K562 (cell line): Measurements from ENCODE around the gene EFNB3. TPM values are rescaled to one million over a fixed set of nuclear protein-coding genes. Genes with fewer than 3 reads are reported as not detected.

Experiments
- ATAC-seq: fragments of 200-7000 bp; cut with Tn5 transposase; 3 replicates; pipeline ENCODE4 v1.9.1; 2020; ENCODE audit warnings: moderate library complexity
- BruUV-seq: library from RNA; stranded (reverse); fragments of 400-500 nt; replicated peaks from 2 replicates; lab custom pipeline; 2021; lab: Mats Ljungman, UMichigan
- CTCF ChIA-PET: fragments of 300-600 bp; formaldehyde crosslinking; extraction: SDS; loops from one replicate; lab custom pipeline; 2021; ENCODE audit warnings: low intra/inter-chr PET ratio; lab: Yijun Ruan, JAX
- POLR2A ChIA-PET: fragments of 300-600, 350-650 bp; sonication (Branson Sonifier 250); formaldehyde crosslinking; extraction: SDS; loops from one replicate; lab custom pipeline; 2021; ENCODE audit warnings: antibody characterized with exemption, inconsistent platforms; lab: Yijun Ruan, JAX
- DNase-seq, 4 experiments: peaks; one replicate each; pipeline versions ENCODE4 v3.0.0 to v3.0.0-alpha.2; 2011 to 2018; ENCODE audit warnings: low spot score in 3 of 4, mixed read lengths in 3 of 4; ENCODE audit errors: extremely low read depth in 1 of 4
- FAIRE-seq: peaks from 2 replicates; lab custom pipeline; 2011; peaks lifted over from hg19 to GRCh38; lab: Jason Lieb, UNC
- H2AFZ ChIP-seq: 2 replicates; pipeline ENCODE4 v1.6.0; 2011; ENCODE audit warnings: low read depth, low read length, control low read depth, inconsistent platforms
- H3K27ac ChIP-seq: fragments of 200-600 bp; 3 replicates; pipeline ENCODE4 v1.8.0; 2011; ENCODE audit warnings: low read depth, mild to moderate bottlenecking, control low read depth, inconsistent platforms, low read length, moderate library complexity, mixed read lengths; ENCODE audit errors: extremely low read depth
- H3K27me3 ChIP-seq, 2 experiments: fragments of 300-600 bp in 1 of 2; 2 replicates in 1 of 2; 3 replicates in 1 of 2; pipeline versions ENCODE4 v1.6.0 to v1.8.0; 2011; ENCODE audit warnings: inconsistent platforms in 2 of 2, low read length in 2 of 2, mild to moderate bottlenecking in 1 of 2, mixed read lengths in 1 of 2, moderate library complexity in 1 of 2; ENCODE audit not compliant: control insufficient read depth in 2 of 2, insufficient read depth in 2 of 2
- H3K36me3 ChIP-seq: fragments of 300-600 bp; 3 replicates; pipeline ENCODE4 v1.8.0; 2011; ENCODE audit warnings: mild to moderate bottlenecking, low read length, inconsistent platforms; ENCODE audit not compliant: control insufficient read depth, insufficient read depth
- H3K4me1 ChIP-seq, 2 experiments: fragments of 200-600 bp in 1 of 2; replicated peaks in 1 of 2; 2 replicates in 1 of 2; 3 replicates in 1 of 2; pipeline versions ENCODE4 v1.5.1 to v1.8.0; 2011; ENCODE audit warnings: inconsistent platforms in 2 of 2, low read length in 2 of 2, mild to moderate bottlenecking in 1 of 2, mixed read lengths in 1 of 2, moderate library complexity in 1 of 2; ENCODE audit not compliant: control insufficient read depth in 2 of 2, insufficient read depth in 2 of 2
- H3K4me2 ChIP-seq: 2 replicates; pipeline ENCODE4 v1.6.1; 2011; ENCODE audit warnings: low read length, control low read depth, inconsistent platforms, mixed read lengths; ENCODE audit not compliant: insufficient read depth
- H3K4me3 ChIP-seq: fragments of 200-600 bp; sonication (generic), shearing (Covaris generic); 2 replicates; pipeline ENCODE4 v1.5.1; 2016; ENCODE audit warnings: control low read depth, inconsistent platforms
- H3K79me2 ChIP-seq: fragments of 200-600 bp; 3 replicates; pipeline ENCODE4 v1.8.0; 2011; ENCODE audit warnings: low read length, inconsistent platforms; ENCODE audit not compliant: control insufficient read depth, insufficient read depth
- H3K9ac ChIP-seq, 2 experiments: 2 replicates each; pipeline versions ENCODE4 v1.6.0 to v1.6.1; 2011; ENCODE audit warnings: low read depth in 2 of 2, low read length in 2 of 2, control low read depth in 1 of 2, inconsistent platforms in 1 of 2, mild to moderate bottlenecking in 1 of 2, mixed read lengths in 1 of 2; ENCODE audit not compliant: insufficient read depth in 1 of 2
- H3K9me1 ChIP-seq: one replicate; pipeline ENCODE4 v1.6.0; 2011; ENCODE audit warnings: inconsistent platforms, mild to moderate bottlenecking, low read length, moderate library complexity; ENCODE audit not compliant: control insufficient read depth, insufficient read depth
- H3K9me3 ChIP-seq: replicated peaks from 2 replicates; pipeline ENCODE4 v1.5.1; 2011; ENCODE audit warnings: low read depth, low read length, inconsistent platforms; ENCODE audit not compliant: control insufficient read depth, insufficient read depth
- H4K20me1 ChIP-seq: replicated peaks from 2 replicates; pipeline ENCODE4 v1.6.1; 2011; ENCODE audit warnings: low read length, inconsistent platforms, mixed read lengths; ENCODE audit not compliant: control insufficient read depth, insufficient read depth
- BRF1 ChIP-seq: IDR thresholded peaks from 3 replicates; pipeline ENCODE4 v1.6.1; 2011; ENCODE audit warnings: borderline replicate concordance, mild to moderate bottlenecking; ENCODE audit not compliant: insufficient read length; ENCODE audit errors: extremely low read depth
- HIVEP1 ChIP-seq: fragments of 250-450 bp; sonication (Bioruptor Pico); IDR thresholded peaks from 2 replicates; pipeline ENCODE4 v1.4.0; 2020; ENCODE audit warnings: mild to moderate bottlenecking
- MCM3 ChIP-seq: fragments of 450-650 bp; IDR thresholded peaks from 2 replicates; pipeline ENCODE4 v1.6.1; 2016
- MTA1 ChIP-seq: fragments of 450-650 bp; IDR thresholded peaks from 2 replicates; pipeline ENCODE4 v1.6.1; 2017; ENCODE audit warnings: borderline replicate concordance
- PRPF4 ChIP-seq: fragments of 200-400 bp; formaldehyde crosslinking; IDR thresholded peaks from one replicate; pipeline ENCODE4 v1.6.1; 2017; ENCODE audit warnings: low read length, low read depth, mild to moderate bottlenecking; ENCODE audit not compliant: insufficient read depth, poor library complexity, severe bottlenecking
- SUPT5H ChIP-seq: fragments of 450-650 bp; IDR thresholded peaks from 2 replicates; pipeline ENCODE4 v1.6.1; 2016
- WGBS: fragments of 100-300 bp; shearing (Covaris generic); methylation state at CpG from one replicate; pipeline ENCODE4 v1.1.6; 2016; ENCODE audit warnings: low coverage, mixed read lengths; ENCODE audit not compliant: insufficient coverage; ENCODE audit errors: missing lambda C conversion rate; 5-methylcytosine and 5-hydroxymethylcytosine counted together
- in situ Hi-C: fragments of 300-500 bp; cut with MboI; formaldehyde crosslinking; loops from 4 replicates; pipeline ENCODE4 v1.15.0; 2018; ENCODE audit warnings: inconsistent platforms, mixed read lengths
- intact Hi-C: fragments of 100-400 bp; cut with micrococcal nuclease; formaldehyde crosslinking; loops from 2 replicates; pipeline ENCODE4 v1.14.2; 2022
- polyA plus RNA-seq, 8 experiments: library from polyadenylated mRNA; depleted of rRNA in 4 of 8; stranded (reverse) in 5 of 8; unstranded in 3 of 8; fragments of >200 nt; fragmentation: Nextera tagmentation in 2 of 8; fragmentation: Illumina TruSeq in 1 of 8; extraction: Ambion mirVana in 2 of 8; extraction: Trizol in 1 of 8; gene quantifications; 2 replicates each; pipeline versions ENCODE4 v1.2.1 to v1.2.3, GENCODE V29; 2011 to 2014; ENCODE audit warnings: inconsistent platforms in 1 of 8, missing spikeins in 1 of 8
- total RNA-seq, 7 experiments: library from RNA; depleted of rRNA in 6 of 7; stranded (reverse); fragments of >200 nt in 6 of 7; fragmentation: Illumina TruSeq in 2 of 7; extraction: Trizol in 2 of 7; gene quantifications; 2 replicates each; pipeline versions ENCODE4 v1.2.1 to v1.2.3, GENCODE V29; 2011 to 2021; ENCODE audit warnings: low replicate concordance in 1 of 7
- TF ChIP-seq, protein P1 (sequence below): sonication (generic); formaldehyde crosslinking; IDR thresholded peaks from 2 replicates; pipeline ENCODE4 v1.4.0; 2020; ENCODE audit warnings: mild to moderate bottlenecking, missing genetic modification reagents
- TF ChIP-seq, protein P2 (sequence below), 2 experiments: fragments of 450-650 bp; IDR thresholded peaks; 2 replicates each; pipeline ENCODE4 v1.6.1; 2016

EFNB3 gene
- total and polyA plus RNA-seq, 9 of the 15 experiments (the other 6 are each of a cell fraction or from before 2014, with no cell fraction given) = not detected

DNA sequence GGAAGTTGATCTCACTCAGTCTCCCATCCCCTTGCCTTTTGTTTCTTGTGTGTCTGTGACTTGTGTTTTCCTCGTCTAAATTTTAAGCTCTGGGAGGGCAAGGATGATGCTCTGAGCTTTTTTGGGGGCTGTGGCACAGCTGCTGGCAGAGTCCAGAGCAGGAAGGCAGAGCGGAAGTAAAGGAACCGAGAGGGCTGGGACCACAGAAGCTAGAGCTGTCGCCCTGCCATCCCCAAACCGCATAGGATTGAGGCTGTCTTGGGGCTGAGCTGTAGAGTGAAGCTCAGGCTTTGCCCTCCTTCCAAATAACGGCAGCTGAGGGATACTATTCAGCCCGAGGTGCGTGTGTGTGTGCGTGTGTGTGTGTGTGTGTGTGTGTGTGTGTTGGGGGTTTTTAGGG is 8.8 kb downstream of the EFNB3 start:
- H2AFZ ChIP-seq = no peak overlapping the region
- peaks cover 5 to 54% of the 10 kb centered on the region in 2 experiments; a peak in 3 of 5 replicates for H3K27me3 ChIP-seq
- TF ChIP-seq MCM3 = no peak
- TF ChIP-seq, protein P1, sequence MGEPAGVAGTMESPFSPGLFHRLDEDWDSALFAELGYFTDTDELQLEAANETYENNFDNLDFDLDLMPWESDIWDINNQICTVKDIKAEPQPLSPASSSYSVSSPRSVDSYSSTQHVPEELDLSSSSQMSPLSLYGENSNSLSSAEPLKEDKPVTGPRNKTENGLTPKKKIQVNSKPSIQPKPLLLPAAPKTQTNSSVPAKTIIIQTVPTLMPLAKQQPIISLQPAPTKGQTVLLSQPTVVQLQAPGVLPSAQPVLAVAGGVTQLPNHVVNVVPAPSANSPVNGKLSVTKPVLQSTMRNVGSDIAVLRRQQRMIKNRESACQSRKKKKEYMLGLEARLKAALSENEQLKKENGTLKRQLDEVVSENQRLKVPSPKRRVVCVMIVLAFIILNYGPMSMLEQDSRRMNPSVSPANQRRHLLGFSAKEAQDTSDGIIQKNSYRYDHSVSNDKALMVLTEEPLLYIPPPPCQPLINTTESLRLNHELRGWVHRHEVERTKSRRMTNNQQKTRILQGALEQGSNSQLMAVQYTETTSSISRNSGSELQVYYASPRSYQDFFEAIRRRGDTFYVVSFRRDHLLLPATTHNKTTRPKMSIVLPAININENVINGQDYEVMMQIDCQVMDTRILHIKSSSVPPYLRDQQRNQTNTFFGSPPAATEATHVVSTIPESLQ (CRISPR knock-in tag) = no peak
- no peak for TF ChIP-seq HIVEP1 (CRISPR knock-in tag)
- TF ChIP-seq MTA1 = no peak
- TF ChIP-seq BRF1 = no peak
- TF ChIP-seq PRPF4 = no peak
- TF ChIP-seq, protein P2, sequence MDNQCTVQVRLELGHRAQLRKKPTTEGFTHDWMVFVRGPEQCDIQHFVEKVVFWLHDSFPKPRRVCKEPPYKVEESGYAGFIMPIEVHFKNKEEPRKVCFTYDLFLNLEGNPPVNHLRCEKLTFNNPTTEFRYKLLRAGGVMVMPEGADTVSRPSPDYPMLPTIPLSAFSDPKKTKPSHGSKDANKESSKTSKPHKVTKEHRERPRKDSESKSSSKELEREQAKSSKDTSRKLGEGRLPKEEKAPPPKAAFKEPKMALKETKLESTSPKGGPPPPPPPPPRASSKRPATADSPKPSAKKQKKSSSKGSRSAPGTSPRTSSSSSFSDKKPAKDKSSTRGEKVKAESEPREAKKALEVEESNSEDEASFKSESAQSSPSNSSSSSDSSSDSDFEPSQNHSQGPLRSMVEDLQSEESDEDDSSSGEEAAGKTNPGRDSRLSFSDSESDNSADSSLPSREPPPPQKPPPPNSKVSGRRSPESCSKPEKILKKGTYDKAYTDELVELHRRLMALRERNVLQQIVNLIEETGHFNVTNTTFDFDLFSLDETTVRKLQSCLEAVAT (IDR thresholded peaks at IDR 0.05) = no peak
- TF ChIP-seq SUPT5H = no peak
- no peak overlapping the region for H3K4me3 ChIP-seq
- no peak overlapping the region for H3K4me2 ChIP-seq
- POLR2A ChIA-PET = interaction anchor here (0.6 to 3.5 kb wide), 3 partner anchors 10 to 63 kb away, joined by 3 to 13 read pairs (median 12); partner anchors contain the start of genes ATP1B2, EFNB3 and TP53
- H3K9me1 ChIP-seq = no peaks in the 10 kb centered on the region
- peaks cover 6 to 18% of the 10 kb centered on the region in 2 experiments; a peak in 3 of 5 replicates for H3K4me1 ChIP-seq
- 10% methylated on average over 9 of the region's 9 CpGs for WGBS
- no peak for ATAC-seq
- no peak overlapping the region for H3K9ac ChIP-seq
- no peak for FAIRE-seq
- H3K27ac ChIP-seq = no peak overlapping the region
- H3K79me2 ChIP-seq = no peaks in the 10 kb centered on the region
- no peaks in the 10 kb centered on the region for H3K36me3 ChIP-seq
- intact Hi-C loops (no loop called here), in situ Hi-C loops (no loop called here)
- DNase-seq = no peak
- CTCF ChIA-PET = no interaction called here
- no peaks in the 10 kb centered on the region for H4K20me1 ChIP-seq
- no peaks in the 10 kb centered on the region for H3K9me3 ChIP-seq
- BruUV-seq = no TSS peak
